ENCODE measurements around the gene RBFA.

GRCh38 chr18:80026363-80026762 lies 7.9 kb upstream of the RBFA start:
- TF ChIP-seq CTCF (IDR thresholded peaks at IDR 0.05) (no peak), POLR2A (IDR thresholded peaks at IDR 0.05) (no peak)
